Bone marrow (tissue), 2 donors: ENCODE measurements around the gene MNAT1.
"Not testable (repeated sequence)": the region's sequence is repeated elsewhere in the genome, so short reads cannot be mapped to it uniquely, and the experiment has no call there.

Source experiments
- DNase-seq, 2 donors: peaks; one replicate each; lab custom pipeline; 2025; lab: John Stamatoyannopoulos, UW

MNAT1 gene

GRCh38 chr14:60805841-60806430 is 71.4 kb downstream of the MNAT1 start:
- no peak for DNase-seq

GRCh38 chr14:60807247-60807646 is 72.7 kb downstream of the MNAT1 start:
- DNase-seq, result no peak

- no peak for DNase-seq
Measured at GRCh38 chr14:60807971-60808370, 73.4 kb downstream of the MNAT1 start.

GRCh38 chr14:60812987-60813386 is 78.4 kb downstream of the MNAT1 start:
- no peak for DNase-seq

GRCh38 chr14:60815371-60815770 is 80.8 kb downstream of the MNAT1 start:
- no peak for DNase-seq

GRCh38 chr14:60817113-60817512 is 82.6 kb downstream of the MNAT1 start:
- DNase-seq, result no peak

- no peak for DNase-seq
Measured at GRCh38 chr14:60819575-60819974, 85.0 kb downstream of the MNAT1 start.

- no peak for DNase-seq
Measured at GRCh38 chr14:60838601-60839000, 104.0 kb downstream of the MNAT1 start.

- no peak for DNase-seq
Measured at GRCh38 chr14:60839057-60839456, 104.5 kb downstream of the MNAT1 start.

GRCh38 chr14:60839657-60840056 is 105.1 kb downstream of the MNAT1 start:
- no peak for DNase-seq

- DNase-seq, result no peak
Measured at GRCh38 chr14:60840313-60840712, 105.8 kb downstream of the MNAT1 start.

GRCh38 chr14:60845523-60845922 is 111.0 kb downstream of the MNAT1 start:
- peak in 1 of 2 donors; percentile 57 for DNase-seq

- DNase-seq, result no peak
Measured at GRCh38 chr14:60848066-60848465, 113.5 kb downstream of the MNAT1 start.

- not testable (repeated sequence) for DNase-seq
Measured at GRCh38 chr14:60851692-60852091, 117.1 kb downstream of the MNAT1 start.

- no peak for DNase-seq
Measured at GRCh38 chr14:60856111-60856510, 121.5 kb downstream of the MNAT1 start.

GRCh38 chr14:60859525-60859924 is 125.0 kb downstream of the MNAT1 start:
- no peak for DNase-seq

- DNase-seq, result no peak
Measured at GRCh38 chr14:60861545-60862140, 127.1 kb downstream of the MNAT1 start.

- no peak for DNase-seq
Measured at GRCh38 chr14:60862283-60862682, 127.7 kb downstream of the MNAT1 start.

- no peak for DNase-seq
Measured at GRCh38 chr14:60863249-60863648, 128.7 kb downstream of the MNAT1 start.

GRCh38 chr14:60865378-60866127 is 131.0 kb downstream of the MNAT1 start:
- no peak for DNase-seq

GRCh38 chr14:60867503-60868172 is 133.1 kb downstream of the MNAT1 start:
- no peak for DNase-seq

GRCh38 chr14:60878121-60878520 is 143.6 kb downstream of the MNAT1 start:
- DNase-seq, result no peak

GRCh38 chr14:60878536-60878935 is 144.0 kb downstream of the MNAT1 start:
- DNase-seq, result no peak
